Measurements from ENCODE around the gene HSPD1. TPM values are rescaled to one million over a fixed set of nuclear protein-coding genes. Genes with fewer than 3 reads are reported as not detected.

Gene HSPD1
- total RNA-seq, 4 donors from 2014 or later, result 82.0 to 104 (median 88.2) TPM

DNA sequence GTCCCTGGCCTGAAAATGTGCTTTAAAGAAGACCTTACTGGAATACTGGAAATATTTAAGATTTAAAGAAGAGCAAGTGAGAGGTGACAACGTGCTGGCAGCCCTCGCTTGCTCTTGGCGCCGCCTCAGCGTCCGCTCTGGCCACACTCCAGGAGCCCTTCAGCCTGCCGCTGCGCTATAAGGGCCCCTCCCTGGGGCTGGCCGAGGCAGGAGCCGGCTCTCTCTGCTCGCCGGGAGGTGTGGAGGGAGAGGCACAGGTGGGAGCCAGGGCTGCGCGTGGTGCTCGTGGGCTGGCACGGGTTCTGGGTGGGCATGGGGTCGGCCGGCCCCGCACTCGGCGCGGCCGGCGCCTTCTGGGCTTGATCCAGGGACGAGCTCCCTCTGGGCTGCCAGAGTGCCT, 49.2 kb downstream of the HSPD1 start:
- ATAC-seq, result no peak
- no peak for DNase-seq
- in situ Hi-C loops (cut with MboI; ENCODE audit: low sequenced_read_pairs in 4 of 4) (loop anchor here in 1 of 4 donors (10.0 kb wide), 1 partner anchor 54 kb away; the partner anchor contains the start of gene HSPE1), intact Hi-C loops (cut with DNase I; ENCODE audit: low total_unique reads) (loop anchor here (5.0 kb wide), 1 partner anchor 257 kb away; the partner anchor contains the start of gene MARS2)
- no peak for TF ChIP-seq POLR2A (IDR thresholded peaks at IDR 0.05)
- TF ChIP-seq, protein P1, sequence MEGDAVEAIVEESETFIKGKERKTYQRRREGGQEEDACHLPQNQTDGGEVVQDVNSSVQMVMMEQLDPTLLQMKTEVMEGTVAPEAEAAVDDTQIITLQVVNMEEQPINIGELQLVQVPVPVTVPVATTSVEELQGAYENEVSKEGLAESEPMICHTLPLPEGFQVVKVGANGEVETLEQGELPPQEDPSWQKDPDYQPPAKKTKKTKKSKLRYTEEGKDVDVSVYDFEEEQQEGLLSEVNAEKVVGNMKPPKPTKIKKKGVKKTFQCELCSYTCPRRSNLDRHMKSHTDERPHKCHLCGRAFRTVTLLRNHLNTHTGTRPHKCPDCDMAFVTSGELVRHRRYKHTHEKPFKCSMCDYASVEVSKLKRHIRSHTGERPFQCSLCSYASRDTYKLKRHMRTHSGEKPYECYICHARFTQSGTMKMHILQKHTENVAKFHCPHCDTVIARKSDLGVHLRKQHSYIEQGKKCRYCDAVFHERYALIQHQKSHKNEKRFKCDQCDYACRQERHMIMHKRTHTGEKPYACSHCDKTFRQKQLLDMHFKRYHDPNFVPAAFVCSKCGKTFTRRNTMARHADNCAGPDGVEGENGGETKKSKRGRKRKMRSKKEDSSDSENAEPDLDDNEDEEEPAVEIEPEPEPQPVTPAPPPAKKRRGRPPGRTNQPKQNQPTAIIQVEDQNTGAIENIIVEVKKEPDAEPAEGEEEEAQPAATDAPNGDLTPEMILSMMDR (IDR thresholded peaks at IDR 0.05 in 4 of 5, conservative IDR thresholded peaks at IDR 0.05 in 1 of 5), result no peak
- H3K4me3 ChIP-seq, result no peak overlapping the region
- H3K9me3 ChIP-seq, result no peaks in the 10 kb centered on the region
- H3K36me3 ChIP-seq, result no peaks in the 10 kb centered on the region
- H3K27ac ChIP-seq, result no peak overlapping the region
- H3K4me1 ChIP-seq, result peaks cover 11 to 19% of the 10 kb centered on the region in 2 donors
- no peaks in the 10 kb centered on the region for H3K27me3 ChIP-seq

DNA sequence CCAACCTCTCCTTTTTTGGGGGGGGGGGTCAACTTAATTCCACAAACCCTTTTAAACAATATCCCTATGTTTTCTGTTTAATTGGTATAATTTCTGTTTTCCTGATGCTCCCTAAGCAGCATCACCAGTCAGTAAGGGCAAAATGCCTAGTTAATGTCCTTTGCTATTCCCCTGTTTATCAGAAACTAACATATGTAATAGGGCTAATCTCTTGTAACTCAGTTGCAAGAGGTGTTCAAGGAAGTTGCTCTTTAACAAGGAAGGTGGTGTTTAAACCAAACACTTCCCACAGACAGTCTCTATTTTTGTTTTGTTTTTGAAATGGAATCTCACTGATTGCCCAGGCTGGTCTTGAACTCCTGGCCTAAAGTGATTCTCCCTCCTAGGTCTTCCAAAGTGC, 52.8 kb downstream of the HSPD1 start:
- H3K4me3 ChIP-seq, result no peak overlapping the region
- H3K27ac ChIP-seq, result no peak overlapping the region
- intact Hi-C loops (cut with DNase I; ENCODE audit: low total_unique reads) (no loop called here), in situ Hi-C loops (cut with MboI; ENCODE audit: low sequenced_read_pairs in 4 of 4) (no loop called here)
- TF ChIP-seq, protein P1 (IDR thresholded peaks at IDR 0.05 in 4 of 5, conservative IDR thresholded peaks at IDR 0.05 in 1 of 5), result no peak
- TF ChIP-seq POLR2A (IDR thresholded peaks at IDR 0.05), result no peak
- no peak for ATAC-seq
- no peaks in the 10 kb centered on the region for H3K9me3 ChIP-seq
- no peak for DNase-seq
- H3K4me1 ChIP-seq, result no peaks in the 10 kb centered on the region
- H3K27me3 ChIP-seq, result no peaks in the 10 kb centered on the region
- H3K36me3 ChIP-seq, result no peaks in the 10 kb centered on the region

DNA sequence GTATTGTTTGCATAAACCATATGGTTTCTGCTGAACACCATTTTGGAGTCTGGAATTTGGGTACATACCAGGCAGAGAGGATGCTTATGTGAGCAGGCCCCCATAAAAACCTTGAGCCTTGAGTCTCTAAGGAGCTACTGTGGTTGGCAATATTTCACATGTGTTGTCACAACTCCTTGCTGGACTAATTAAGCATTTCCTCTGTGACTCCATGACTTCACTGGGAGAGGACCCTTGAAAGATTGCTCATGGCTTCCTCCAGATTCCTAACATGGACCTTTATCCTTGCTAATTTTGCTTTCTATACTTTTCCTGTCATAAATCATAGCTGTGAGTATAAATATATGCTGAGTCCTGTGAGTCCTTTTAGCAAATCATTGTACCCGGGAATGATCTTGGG, 53.9 kb downstream of the HSPD1 start:
- intact Hi-C loops (cut with DNase I; ENCODE audit: low total_unique reads), result no loop called here
- DNase-seq, result no peak
- no peak overlapping the region for H3K4me3 ChIP-seq
- ATAC-seq, result no peak
- TF ChIP-seq, protein P1 (IDR thresholded peaks at IDR 0.05 in 4 of 5, conservative IDR thresholded peaks at IDR 0.05 in 1 of 5), result no peak
- no peak overlapping the region for H3K27ac ChIP-seq
- no peaks in the 10 kb centered on the region for H3K4me1 ChIP-seq
- H3K9me3 ChIP-seq, result no peaks in the 10 kb centered on the region
- no peaks in the 10 kb centered on the region for H3K36me3 ChIP-seq
- no peaks in the 10 kb centered on the region for H3K27me3 ChIP-seq
- in situ Hi-C loops (cut with MboI; ENCODE audit: low sequenced_read_pairs in 4 of 4), result no loop called here

DNA sequence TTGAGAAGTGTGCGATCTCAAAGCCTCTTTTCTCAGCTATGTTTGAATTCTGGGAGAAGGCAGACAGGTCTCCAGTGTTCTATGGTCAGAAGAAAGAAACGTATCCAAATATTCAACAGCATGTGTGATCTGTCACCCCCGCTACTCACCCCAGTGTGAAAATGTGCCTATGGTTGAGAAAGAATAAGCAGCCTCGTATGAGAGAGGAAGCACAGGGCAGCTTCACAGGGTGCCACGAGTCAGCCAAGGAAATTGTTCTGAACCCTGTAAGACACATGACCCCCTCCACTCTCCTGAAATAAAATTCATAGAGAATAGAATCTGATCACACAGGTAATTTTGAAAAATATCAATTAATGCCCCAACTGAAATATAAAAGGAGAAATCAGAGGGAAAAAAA, 56.8 kb downstream of the HSPD1 start:
- TF ChIP-seq, protein P1 (IDR thresholded peaks at IDR 0.05 in 4 of 5, conservative IDR thresholded peaks at IDR 0.05 in 1 of 5), result no peak
- no peak for TF ChIP-seq POLR2A (IDR thresholded peaks at IDR 0.05)
- in situ Hi-C loops (cut with MboI; ENCODE audit: low sequenced_read_pairs in 4 of 4) (no loop called here), intact Hi-C loops (cut with DNase I; ENCODE audit: low total_unique reads) (no loop called here)
- peak in 1 of 2 donors; percentile 28 for DNase-seq
- Histone ChIP-seq H3K9me3 (no peaks in the 10 kb centered on the region), H3K27me3 (no peaks in the 10 kb centered on the region), H3K27ac (peak overlapping the region in 2 of 4 donors; percentile 40 to 67), H3K4me3 (no peak overlapping the region), H3K4me1 (no peaks in the 10 kb centered on the region), H3K36me3 (no peaks in the 10 kb centered on the region)
- ATAC-seq, result no peak

DNA sequence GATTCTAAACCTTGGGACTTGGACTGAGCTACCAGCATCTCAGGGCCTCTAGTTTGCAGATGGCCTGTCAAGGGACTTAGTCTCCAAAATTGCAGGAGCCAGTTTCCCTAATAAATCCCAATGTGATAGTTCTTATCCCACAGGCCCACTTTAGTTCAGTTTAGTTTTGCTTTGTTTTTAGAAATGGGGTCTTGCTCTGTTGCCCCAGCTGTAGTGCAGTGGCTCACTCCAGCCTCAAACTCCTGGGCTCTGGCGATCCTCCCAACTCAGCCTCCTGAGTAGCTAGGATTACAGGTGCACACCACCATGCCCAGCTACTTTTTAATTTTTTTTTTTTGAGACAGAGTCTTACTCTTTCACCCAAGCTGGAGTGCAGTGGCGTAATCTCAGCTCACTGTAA, 62.3 kb downstream of the HSPD1 start:
- Histone ChIP-seq H3K9me3 (no peaks in the 10 kb centered on the region), H3K27me3 (no peaks in the 10 kb centered on the region), H3K4me3 (no peak overlapping the region), H3K27ac (no peak overlapping the region), H3K36me3 (no peaks in the 10 kb centered on the region), H3K4me1 (peaks cover 22 to 24% of the 10 kb centered on the region in 2 donors)
- ATAC-seq (no peak), DNase-seq (no peak)
- intact Hi-C loops (cut with DNase I; ENCODE audit: low total_unique reads), result loop anchor here (5.0 to 10.0 kb wide), 2 partner anchors 270 to 347 kb away; partner anchors contain the start of genes BOLL and MARS2
- no peak for TF ChIP-seq POLR2A (IDR thresholded peaks at IDR 0.05)
- TF ChIP-seq, protein P1 (IDR thresholded peaks at IDR 0.05 in 4 of 5, conservative IDR thresholded peaks at IDR 0.05 in 1 of 5), result no peak
- in situ Hi-C loops (cut with MboI; ENCODE audit: low sequenced_read_pairs in 4 of 4), result loop anchor here in 1 of 4 donors (10.0 kb wide), 1 partner anchor 77 kb away; the partner anchor contains the start of gene MOB4
